Lower leg skin (tissue), 4 donors: Measurements from ENCODE around the gene DISP3. TPM values are rescaled to one million over a fixed set of nuclear protein-coding genes. Genes with fewer than 3 reads are reported as not detected.

Source experiments
- DNase-seq, 2 donors: peaks; one replicate each; pipeline ENCODE4 v3.0.0-alpha.2; 2019; ENCODE audit warnings: low spot score in 2 of 2
- H3K4me3 ChIP-seq: fragments of 200-600 bp; sonication (generic); 2 replicates; pipeline ENCODE4 v1.5.1; 2017; ENCODE audit warnings: mild to moderate bottlenecking, low read depth; ENCODE audit not compliant: poor library complexity, severe bottlenecking
- POLR2A ChIP-seq, 2 donors: fragments of 450-650 bp; IDR thresholded peaks; one replicate each; pipeline ENCODE4 v1.6.1; 2016 to 2017; ENCODE audit warnings: antibody characterized with exemption in 2 of 2, mild to moderate bottlenecking in 1 of 2, moderate library complexity in 1 of 2
- WGBS, 2 donors: methylation state at CpG; one replicate each; pipeline ENCODE4 v1.1.5; 2018; 5-methylcytosine and 5-hydroxymethylcytosine counted together
- intact Hi-C: fragments of 100-400 bp; cut with DNase I; formaldehyde crosslinking; loops from one replicate; pipeline ENCODE4 v1.15.0; 2023; ENCODE audit warnings: low total_unique reads
- total RNA-seq, 4 donors: library from RNA; depleted of rRNA; stranded (reverse); fragments of >200 nt; gene quantifications; one replicate each; pipeline ENCODE4 v1.1.0, GENCODE V29; 2016
- TF ChIP-seq, protein P1 (sequence below), 3 donors: fragments of 450-650 bp; IDR thresholded peaks; one replicate each; pipeline ENCODE4 v1.5.1; 2016; ENCODE audit warnings: antibody characterized with exemption in 3 of 3, mild to moderate bottlenecking in 3 of 3, moderate library complexity in 2 of 3

The DISP3 gene
- total RNA-seq, 4 donors from 2014 or later, result not detected

GRCh38 chr1:11434501-11434900 lies 44.5 kb upstream of the DISP3 start:
- intact Hi-C loops, result no loop called here
- WGBS, 2 donors, result 69 to 71% methylated on average over 4 to 5 of the region's 5 CpGs
- TF ChIP-seq, protein P1, sequence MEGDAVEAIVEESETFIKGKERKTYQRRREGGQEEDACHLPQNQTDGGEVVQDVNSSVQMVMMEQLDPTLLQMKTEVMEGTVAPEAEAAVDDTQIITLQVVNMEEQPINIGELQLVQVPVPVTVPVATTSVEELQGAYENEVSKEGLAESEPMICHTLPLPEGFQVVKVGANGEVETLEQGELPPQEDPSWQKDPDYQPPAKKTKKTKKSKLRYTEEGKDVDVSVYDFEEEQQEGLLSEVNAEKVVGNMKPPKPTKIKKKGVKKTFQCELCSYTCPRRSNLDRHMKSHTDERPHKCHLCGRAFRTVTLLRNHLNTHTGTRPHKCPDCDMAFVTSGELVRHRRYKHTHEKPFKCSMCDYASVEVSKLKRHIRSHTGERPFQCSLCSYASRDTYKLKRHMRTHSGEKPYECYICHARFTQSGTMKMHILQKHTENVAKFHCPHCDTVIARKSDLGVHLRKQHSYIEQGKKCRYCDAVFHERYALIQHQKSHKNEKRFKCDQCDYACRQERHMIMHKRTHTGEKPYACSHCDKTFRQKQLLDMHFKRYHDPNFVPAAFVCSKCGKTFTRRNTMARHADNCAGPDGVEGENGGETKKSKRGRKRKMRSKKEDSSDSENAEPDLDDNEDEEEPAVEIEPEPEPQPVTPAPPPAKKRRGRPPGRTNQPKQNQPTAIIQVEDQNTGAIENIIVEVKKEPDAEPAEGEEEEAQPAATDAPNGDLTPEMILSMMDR (IDR thresholded peaks at IDR 0.05), result no peak
- TF ChIP-seq POLR2A (IDR thresholded peaks at IDR 0.05), result no peak
- no peak overlapping the region for H3K4me3 ChIP-seq
- no peak for DNase-seq

DNA sequence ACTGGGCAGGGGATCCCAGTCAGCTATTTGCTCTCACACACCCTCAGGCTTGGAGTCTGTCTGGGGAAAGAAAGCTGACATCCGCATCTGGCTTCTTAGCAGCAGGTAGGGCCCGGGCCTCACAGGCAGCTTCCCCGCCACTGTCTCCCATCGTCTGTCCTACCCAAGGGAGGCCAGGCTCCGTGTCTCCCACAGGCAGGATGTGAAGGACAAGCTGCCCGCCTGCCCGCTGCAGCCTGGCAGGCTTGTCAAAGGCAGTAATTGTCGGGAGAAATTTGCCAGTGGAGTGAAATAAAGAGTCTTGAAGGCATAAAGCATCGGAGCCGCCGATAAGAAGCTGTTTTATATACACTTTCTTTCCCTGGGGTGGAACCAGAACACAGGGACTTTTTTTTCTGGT lies 44.0 kb upstream of the DISP3 start:
- 71 to 80% methylated on average over 8 to 11 of the region's 11 CpGs for WGBS, 2 donors

GRCh38 chr1:11438996-11439395 lies 40.0 kb upstream of the DISP3 start:
- no peak overlapping the region for H3K4me3 ChIP-seq
- DNase-seq, result no peak
- TF ChIP-seq POLR2A (IDR thresholded peaks at IDR 0.05), result no peak
- TF ChIP-seq, protein P1 (IDR thresholded peaks at IDR 0.05), result no peak
- intact Hi-C loops, result no loop called here
- 20 to 30% methylated on average over 7 of the region's 7 CpGs for WGBS, 2 donors

More for the DNA sequence above, 44.0 kb upstream of the DISP3 start:
- TF ChIP-seq POLR2A (IDR thresholded peaks at IDR 0.05), result no peak
- TF ChIP-seq, protein P1 (IDR thresholded peaks at IDR 0.05), result no peak
- no peak overlapping the region for H3K4me3 ChIP-seq
- intact Hi-C loops, result no loop called here
- no peak for DNase-seq

DNA sequence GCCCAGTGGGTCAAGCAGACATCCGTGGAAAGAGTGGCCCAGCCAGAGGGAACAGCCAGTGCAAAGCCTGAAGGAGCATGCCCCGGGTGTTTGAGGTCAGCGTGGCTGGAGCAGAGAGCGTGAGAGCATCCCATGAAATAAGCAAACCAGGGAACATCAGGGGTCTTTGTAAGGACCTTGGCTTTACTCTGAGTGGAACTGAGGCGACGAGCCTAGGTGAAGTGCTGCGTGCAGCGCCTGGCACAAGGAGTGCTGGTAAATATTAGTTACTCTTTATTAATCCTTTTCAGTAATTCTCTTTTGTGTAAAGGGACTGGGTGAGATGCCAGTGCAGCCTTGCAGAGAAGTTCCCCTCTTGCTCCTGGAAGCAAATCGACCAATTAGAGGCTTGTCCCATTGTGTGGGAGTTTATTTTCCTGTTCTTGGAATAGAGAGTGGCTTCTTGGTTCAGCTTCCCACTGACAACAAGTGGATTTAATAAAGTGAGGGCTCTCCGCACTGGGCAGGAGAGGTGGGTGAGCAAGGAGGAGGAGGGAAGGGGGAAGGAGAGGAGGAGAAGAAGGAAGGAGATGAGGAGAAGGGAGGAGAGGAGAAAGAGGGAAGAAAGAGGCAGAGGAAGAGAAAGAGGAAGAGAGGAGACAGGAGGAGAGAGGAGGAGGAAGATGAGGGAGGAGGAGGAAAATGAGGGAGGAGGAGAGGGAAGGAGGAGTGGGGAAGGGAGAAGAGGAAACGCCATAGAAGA lies 37.6 kb upstream of the DISP3 start:
- H3K4me3 ChIP-seq, result no peak overlapping the region
- intact Hi-C loops, result no loop called here
- DNase-seq, result no peak
- 63 to 65% methylated on average over 11 of the region's 11 CpGs for WGBS, 2 donors
- TF ChIP-seq, protein P1 (IDR thresholded peaks at IDR 0.05), result no peak

GRCh38 chr1:11443043-11443442 lies 35.9 kb upstream of the DISP3 start:
- intact Hi-C loops, result no loop called here
- TF ChIP-seq, protein P1 (IDR thresholded peaks at IDR 0.05), result no peak
- no peak for TF ChIP-seq POLR2A (IDR thresholded peaks at IDR 0.05)
- 71 to 82% methylated on average over 1 of the region's 1 CpG for WGBS, 2 donors
- no peak overlapping the region for H3K4me3 ChIP-seq
- DNase-seq, result no peak
